Measurements from ENCODE around the gene TBX20. TPM values are rescaled to one million over a fixed set of nuclear protein-coding genes. Genes with fewer than 3 reads are reported as not detected.
"Not testable (repeated sequence)": the region's sequence is repeated elsewhere in the genome, so short reads cannot be mapped to it uniquely, and the experiment has no call there.

TBX20 gene
- total RNA-seq, 1 experiment from 2014 or later: 2.1 TPM

GRCh38 chr7:35255443-35256255, 1.7 kb upstream of the TBX20 start:
- DNase-seq (ENCODE audit: low read depth): no peak

GRCh38 chr7:35254496-35255442, 869 bp upstream of the TBX20 start:
- DNase-seq (ENCODE audit: low read depth): no peak

GRCh38 chr7:35253460-35253709, 515 bp downstream of the TBX20 start:
- no peak for DNase-seq (ENCODE audit: low read depth)

- no peak for DNase-seq (ENCODE audit: low read depth)
These were observed 1.1 kb downstream of the TBX20 start for GRCh38 chr7:35252612-35253459.

GRCh38 chr7:35251606-35252310, 2.1 kb downstream of the TBX20 start:
- no peak for DNase-seq (ENCODE audit: low read depth)

GRCh38 chr7:35250941-35251340, 3.0 kb downstream of the TBX20 start:
- DNase-seq (ENCODE audit: low read depth): no peak

- DNase-seq (ENCODE audit: low read depth): no peak
These were observed 3.4 kb downstream of the TBX20 start for GRCh38 chr7:35250452-35250851.

- no peak for DNase-seq (ENCODE audit: low read depth)
These were observed 4.4 kb downstream of the TBX20 start for GRCh38 chr7:35249537-35249907.

- peak; percentile 49 for DNase-seq (ENCODE audit: low read depth)
These were observed 5.0 kb downstream of the TBX20 start for GRCh38 chr7:35248576-35249536.

GRCh38 chr7:35246819-35247218, 7.1 kb downstream of the TBX20 start:
- no peak for DNase-seq (ENCODE audit: low read depth)

GRCh38 chr7:35241884-35242283, 12.0 kb downstream of the TBX20 start:
- DNase-seq (ENCODE audit: low read depth): peak; percentile 47

GRCh38 chr7:35241436-35241835, 12.5 kb downstream of the TBX20 start:
- DNase-seq (ENCODE audit: low read depth): no peak

- not testable (repeated sequence) for DNase-seq (ENCODE audit: low read depth)
These were observed 12.9 kb downstream of the TBX20 start for GRCh38 chr7:35241008-35241407.

GRCh38 chr7:35238456-35238855, 15.4 kb downstream of the TBX20 start:
- not testable (repeated sequence) for DNase-seq (ENCODE audit: low read depth)

GRCh38 chr7:35232994-35233393, 20.9 kb downstream of the TBX20 start:
- no peak for DNase-seq (ENCODE audit: low read depth)

- DNase-seq (ENCODE audit: low read depth): not testable (repeated sequence)
These were observed 22.7 kb downstream of the TBX20 start for GRCh38 chr7:35231221-35231620.

GRCh38 chr7:35229116-35229780, 24.7 kb downstream of the TBX20 start:
- DNase-seq (ENCODE audit: low read depth): not testable (repeated sequence)

- peak; percentile 61 for DNase-seq (ENCODE audit: low read depth)
These were observed 25.3 kb downstream of the TBX20 start for GRCh38 chr7:35228496-35229051.

GRCh38 chr7:35227438-35227837, 26.5 kb downstream of the TBX20 start:
- DNase-seq (ENCODE audit: low read depth): not testable (repeated sequence)

Measured in M059J (cell line).